ENCODE measurements around the gene ROR2.

DNA sequence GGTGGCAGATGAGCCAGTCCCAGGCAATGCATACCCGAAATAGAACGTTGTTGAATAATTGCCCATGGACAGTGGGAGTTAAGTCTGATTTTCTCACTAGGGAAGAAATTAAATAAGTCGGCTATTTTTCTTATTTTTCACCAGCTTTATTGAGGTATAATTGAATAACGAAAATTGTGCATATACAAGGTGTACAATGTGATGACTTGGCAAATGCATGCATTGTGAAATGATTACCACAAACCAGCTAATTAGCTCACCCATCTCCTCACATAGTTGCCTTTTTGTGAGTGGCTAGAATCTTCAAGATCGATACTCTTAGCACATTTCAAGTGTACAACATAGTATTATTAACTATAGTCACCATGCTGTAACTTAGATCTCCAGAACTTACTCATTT lies 249.6 kb downstream of the ROR2 start:
- TF ChIP-seq POLR2A (IDR thresholded peaks at IDR 0.05; ENCODE audit: low read length) = no peak
- TF ChIP-seq GATA1 (IDR thresholded peaks at IDR 0.05; ENCODE audit: low read depth, low read length) = no peak
